HUES6 (cell line): ENCODE measurements around the gene EIF5A.

Experiments used
- H3K27ac ChIP-seq: 2 replicates; pipeline ENCODE4 v1.7.0; 2013; ENCODE audit warnings: low read depth, mild to moderate bottlenecking, low read length, inconsistent platforms
- H3K27me3 ChIP-seq: 2 replicates; pipeline ENCODE4 v1.6.1; 2013; ENCODE audit warnings: low read length; ENCODE audit not compliant: control insufficient read depth, insufficient read depth
- H3K36me3 ChIP-seq: 2 replicates; pipeline ENCODE4 v1.6.1; 2013; ENCODE audit warnings: low read length; ENCODE audit not compliant: control insufficient read depth, insufficient read depth
- H3K4me1 ChIP-seq: 2 replicates; pipeline ENCODE4 v1.6.1; 2013; ENCODE audit warnings: low read length; ENCODE audit not compliant: control insufficient read depth, insufficient read depth
- H3K4me3 ChIP-seq: 2 replicates; pipeline ENCODE4 v1.5.1; 2013; ENCODE audit warnings: low read depth, low read length
- H3K9ac ChIP-seq: one replicate; pipeline ENCODE4 v1.6.1; 2013; ENCODE audit warnings: mild to moderate bottlenecking, low read length
- H3K9me3 ChIP-seq: 2 replicates; pipeline ENCODE4 v1.6.1; 2013; ENCODE audit warnings: low read depth, low read length; ENCODE audit not compliant: control insufficient read depth, insufficient read depth

Gene EIF5A

GRCh38 chr17:7296189-7296861, 11.1 kb upstream of the EIF5A start:
- no peak overlapping the region for H3K27ac ChIP-seq
- no peak overlapping the region for H3K9ac ChIP-seq
- H3K9me3 ChIP-seq = no peaks in the 10 kb centered on the region

GRCh38 chr17:7304179-7304578, 3.2 kb upstream of the EIF5A start:
- Histone ChIP-seq H3K4me1 (peaks cover 2% of the 10 kb centered on the region; the same call in 1 of the 2 replicates), H3K9ac (no peak overlapping the region)

More at GRCh38 chr17:7296189-7296861, 11.1 kb upstream of the EIF5A start:
- peak overlapping the region; percentile 15 for H3K4me3 ChIP-seq
- H3K27me3 ChIP-seq = peaks cover 29% of the 10 kb centered on the region
- H3K4me1 ChIP-seq = peaks cover 18% of the 10 kb centered on the region
- H3K36me3 ChIP-seq = no peaks in the 10 kb centered on the region

DNA sequence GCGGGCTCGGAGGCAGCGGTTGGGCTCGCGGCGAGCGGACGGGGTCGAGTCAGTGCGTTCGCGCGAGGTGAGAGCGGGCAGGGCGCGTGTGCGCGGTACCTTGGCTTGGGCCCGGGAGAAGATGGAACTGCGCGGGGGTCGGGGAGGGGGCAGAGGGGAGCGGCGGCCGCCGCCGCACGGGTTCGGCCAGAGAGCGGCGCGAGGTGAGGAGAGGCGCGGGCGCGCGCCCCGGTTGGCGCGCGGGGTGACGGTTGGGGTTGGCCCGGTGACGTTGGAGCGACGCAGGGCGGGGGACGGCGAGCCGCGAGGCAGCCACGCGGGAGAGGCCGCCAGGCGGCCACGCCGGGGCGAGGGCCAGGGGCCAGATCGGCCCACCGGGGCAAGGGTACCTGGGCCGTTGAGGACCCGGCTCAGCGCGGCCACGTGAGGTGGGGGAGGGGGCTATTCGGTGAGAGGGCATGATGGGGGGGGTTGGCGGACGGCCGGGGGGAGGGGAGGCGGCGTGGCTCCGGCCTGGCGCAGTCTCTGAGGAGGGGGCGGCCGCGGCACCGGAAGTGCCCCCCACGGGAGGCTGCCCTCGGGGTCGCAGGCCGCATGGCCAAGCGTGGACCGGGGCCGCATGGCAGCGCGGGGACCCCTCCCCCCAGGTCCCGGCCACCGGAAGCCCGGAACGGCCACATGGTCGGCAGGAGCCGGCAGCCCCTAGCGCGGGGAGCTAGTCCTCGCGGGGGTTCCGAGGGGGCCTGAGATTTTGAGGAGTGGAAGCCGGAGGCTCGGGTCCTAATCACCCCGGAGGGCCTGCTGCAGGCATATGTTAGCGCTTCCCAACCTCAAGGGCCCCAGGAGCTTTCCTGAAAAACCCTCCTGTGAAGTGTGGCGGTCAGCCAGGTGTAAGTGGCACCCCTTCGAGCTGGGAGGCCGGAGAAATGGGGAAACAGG, 527 bp downstream of the EIF5A start:
- Histone ChIP-seq H3K9ac (peak overlapping the region; percentile 96), H3K9me3 (no peaks in the 10 kb centered on the region), H3K4me1 (peaks cover 5% of the 10 kb centered on the region; the same call in 1 of the 2 replicates), H3K27ac (peak overlapping the region; percentile 97), H3K36me3 (peaks cover 43% of the 10 kb centered on the region), H3K4me3 (peak overlapping the region; percentile 98), H3K27me3 (no peaks in the 10 kb centered on the region)

More at GRCh38 chr17:7304179-7304578, 3.2 kb upstream of the EIF5A start:
- Histone ChIP-seq H3K27me3 (0 out of 2 replicates have a peak, but pooled peaks cover 4% of the 10 kb centered on the region), H3K36me3 (peaks cover 6% of the 10 kb centered on the region), H3K4me3 (no peak overlapping the region), H3K27ac (no peak overlapping the region), H3K9me3 (no peaks in the 10 kb centered on the region)

DNA sequence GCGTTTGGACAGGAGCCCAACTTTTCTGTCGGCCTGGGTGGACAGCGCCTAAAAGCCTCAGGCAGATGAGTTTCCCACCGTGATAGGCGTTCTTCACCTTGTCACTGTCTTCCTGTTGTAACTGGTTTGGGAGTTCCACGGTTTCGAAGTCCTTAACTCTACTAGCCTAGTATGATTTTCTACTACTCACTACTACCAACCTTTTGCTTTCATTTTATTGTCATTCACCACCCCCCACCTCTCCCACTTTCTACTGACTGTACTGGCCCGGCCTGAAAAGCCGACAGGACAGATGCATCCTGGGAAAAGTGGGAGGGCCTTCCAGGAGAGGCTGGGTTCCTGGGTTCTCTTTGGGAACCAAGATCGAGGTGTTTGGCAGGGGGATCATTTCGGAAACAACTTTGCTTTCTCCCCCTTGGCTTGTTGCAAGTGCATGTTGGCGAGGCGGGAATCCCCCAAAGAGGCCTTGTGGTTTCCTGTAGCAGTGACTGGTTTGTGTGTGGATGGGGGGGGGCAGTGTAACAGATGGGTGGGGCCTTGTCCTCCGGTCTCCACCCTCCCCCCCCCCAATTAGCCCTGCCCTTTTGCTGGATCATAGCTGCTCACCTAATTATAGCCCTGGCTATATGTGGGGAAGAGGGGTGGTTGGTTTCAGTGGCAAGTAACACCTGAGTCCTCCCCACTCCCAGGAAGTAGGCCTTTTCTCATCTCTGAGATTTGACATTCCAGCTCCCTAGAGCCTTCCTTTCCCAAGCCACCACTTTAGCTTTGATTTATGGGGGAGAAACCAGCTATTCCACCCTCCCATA, 1.4 kb downstream of the EIF5A start:
- peak overlapping the region; percentile 97 for H3K27ac ChIP-seq
- peaks cover 7% of the 10 kb centered on the region; the same call in 1 of the 2 replicates for H3K4me1 ChIP-seq
- H3K9ac ChIP-seq = peak overlapping the region; percentile 96
- H3K27me3 ChIP-seq = no peaks in the 10 kb centered on the region
- peaks cover 51% of the 10 kb centered on the region for H3K36me3 ChIP-seq
- no peaks in the 10 kb centered on the region for H3K9me3 ChIP-seq
- peak overlapping the region; percentile 98 for H3K4me3 ChIP-seq

- Histone ChIP-seq H3K27ac (no peak overlapping the region), H3K4me1 (peaks cover 12% of the 10 kb centered on the region), H3K9me3 (no peaks in the 10 kb centered on the region), H3K4me3 (peak overlapping the region; percentile 98; the same call in 1 of the 2 replicates), H3K9ac (no peak overlapping the region), H3K36me3 (peaks cover 55% of the 10 kb centered on the region), H3K27me3 (no peaks in the 10 kb centered on the region)
Observed at GRCh38 chr17:7309628-7310027, 2.2 kb downstream of the EIF5A start.

DNA sequence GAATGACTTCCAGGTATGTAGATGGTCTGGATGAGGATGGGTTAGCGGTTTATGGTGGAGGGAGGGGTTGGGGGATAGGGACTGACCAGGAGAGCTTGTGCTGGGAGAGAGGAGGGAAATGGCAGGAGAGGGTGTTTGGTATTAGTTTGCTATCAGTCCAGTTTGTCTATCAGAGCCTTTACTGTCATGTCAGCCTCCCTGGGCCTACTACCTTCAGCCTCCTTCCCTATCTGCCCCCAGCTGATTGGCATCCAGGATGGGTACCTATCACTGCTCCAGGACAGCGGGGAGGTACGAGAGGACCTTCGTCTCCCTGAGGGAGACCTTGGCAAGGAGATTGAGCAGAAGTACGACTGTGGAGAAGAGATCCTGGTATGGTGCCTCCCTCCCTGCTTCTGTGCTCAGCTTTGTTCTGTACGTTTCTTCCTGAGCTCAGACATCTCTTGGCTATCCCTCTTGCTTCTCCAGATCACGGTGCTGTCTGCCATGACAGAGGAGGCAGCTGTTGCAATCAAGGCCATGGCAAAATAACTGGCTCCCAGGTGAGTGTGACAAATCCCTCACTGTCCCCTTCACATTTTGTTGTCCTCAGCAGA, 3.8 kb downstream of the EIF5A start:
- no peak overlapping the region for H3K9ac ChIP-seq
- H3K9me3 ChIP-seq = no peaks in the 10 kb centered on the region
- H3K27me3 ChIP-seq = no peaks in the 10 kb centered on the region
- no peak overlapping the region for H3K27ac ChIP-seq
- H3K4me1 ChIP-seq = peaks cover 18% of the 10 kb centered on the region
- no peak overlapping the region for H3K4me3 ChIP-seq
- H3K36me3 ChIP-seq = peaks cover 61% of the 10 kb centered on the region

DNA sequence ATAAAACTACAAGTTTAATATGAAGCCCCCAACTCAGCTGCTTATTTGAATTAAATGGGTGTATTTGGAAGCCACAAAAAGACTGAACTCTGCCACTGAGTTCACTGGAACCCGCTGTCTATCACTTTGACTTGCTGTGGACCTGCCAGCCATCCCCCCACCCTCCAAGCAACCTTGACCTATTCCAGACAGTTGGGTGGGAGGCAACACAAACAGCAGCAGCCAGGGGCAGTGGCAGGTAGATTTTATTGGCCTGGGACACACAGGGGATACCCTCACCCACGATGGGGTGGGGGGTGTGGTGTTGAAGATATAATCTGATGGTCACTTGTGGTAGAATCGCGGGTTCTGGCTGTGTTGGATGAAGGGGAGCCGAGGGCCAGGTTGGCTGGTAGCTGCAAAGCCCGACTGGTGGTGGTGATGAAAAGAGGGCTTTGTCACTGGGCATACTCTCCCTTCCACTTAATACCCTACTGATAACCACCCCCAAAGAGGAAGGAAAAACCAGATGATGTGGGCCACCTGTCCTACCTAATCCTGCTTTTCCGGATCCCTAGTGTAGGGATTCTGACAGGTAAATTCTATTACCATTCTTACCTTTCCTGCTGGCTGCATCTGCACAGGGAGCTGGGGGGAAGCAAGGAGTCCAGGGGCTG, 5.1 kb downstream of the EIF5A start:
- peaks cover 72% of the 10 kb centered on the region for H3K36me3 ChIP-seq
- H3K27me3 ChIP-seq = no peaks in the 10 kb centered on the region
- H3K4me1 ChIP-seq = peaks cover 18% of the 10 kb centered on the region
- H3K9me3 ChIP-seq = no peaks in the 10 kb centered on the region
- no peak overlapping the region for H3K27ac ChIP-seq
- H3K4me3 ChIP-seq = no peak overlapping the region
- H3K9ac ChIP-seq = no peak overlapping the region

- peak overlapping the region; percentile 84 for H3K9ac ChIP-seq
- peaks cover 18% of the 10 kb centered on the region for H3K4me1 ChIP-seq
- H3K4me3 ChIP-seq = peak overlapping the region; percentile 90
- no peak overlapping the region for H3K27ac ChIP-seq
- H3K27me3 ChIP-seq = no peaks in the 10 kb centered on the region
- peaks cover 79% of the 10 kb centered on the region for H3K36me3 ChIP-seq
- H3K9me3 ChIP-seq = no peaks in the 10 kb centered on the region
Observed at GRCh38 chr17:7313088-7313889, 5.9 kb downstream of the EIF5A start.

- Histone ChIP-seq H3K27me3 (no peaks in the 10 kb centered on the region), H3K9me3 (no peaks in the 10 kb centered on the region), H3K27ac (0 out of 2 replicates have a peak overlapping the region, but pooled peaks have one; percentile 59), H3K36me3 (peaks cover 82% of the 10 kb centered on the region), H3K9ac (peak overlapping the region; percentile 84), H3K4me3 (peak overlapping the region; percentile 90), H3K4me1 (peaks cover 17% of the 10 kb centered on the region)
Observed at GRCh38 chr17:7313890-7314718, 6.7 kb downstream of the EIF5A start.
